Neural cell (in vitro differentiated cells): ENCODE data around the gene MRPL11. TPM values are rescaled to one million over a fixed set of nuclear protein-coding genes. Genes with fewer than 3 reads are reported as not detected.
A peak's percentile ranks its signal among the peaks of the same experiment; 100 is the strongest.

Experiments
- H2AFZ ChIP-seq: fragments of 200-600, 300-800 bp; sonication (generic), shearing (Covaris generic); 2 replicates; pipeline ENCODE4 v1.6.0; 2014; ENCODE audit warnings: low read depth, mild to moderate bottlenecking, antibody characterized with exemption, low read length, moderate library complexity
- H3F3A ChIP-seq: fragments of 200-600 bp; shearing (Covaris generic); 2 replicates; pipeline ENCODE4 v1.6.1; 2016; ENCODE audit warnings: mild to moderate bottlenecking, moderate library complexity, mixed read lengths, antibody characterized with exemption, low read length; ENCODE audit not compliant: insufficient read depth, poor library complexity, severe bottlenecking
- H3K27ac ChIP-seq: fragments of 200-600, 300-800 bp; sonication (generic), shearing (Covaris generic); 2 replicates; pipeline ENCODE4 v1.5.1; 2014; ENCODE audit warnings: mild to moderate bottlenecking, low read length, moderate library complexity
- H3K27me3 ChIP-seq: fragments of 300-800, 200-600 bp; sonication (generic), shearing (Covaris generic); 2 replicates; pipeline ENCODE4 v1.6.0; 2014; ENCODE audit warnings: mild to moderate bottlenecking, low read depth, low read length, moderate library complexity; ENCODE audit not compliant: insufficient read depth
- H3K36me3 ChIP-seq: fragments of 300-800, 200-600 bp; sonication (generic), shearing (Covaris generic); 2 replicates; pipeline ENCODE4 v1.5.1; 2014; ENCODE audit warnings: mild to moderate bottlenecking, antibody characterized with exemption, low read length, moderate library complexity; ENCODE audit not compliant: insufficient read depth
- H3K4me2 ChIP-seq: fragments of 300-800, 200-600 bp; sonication (generic), shearing (Covaris generic); 2 replicates; pipeline ENCODE4 v1.6.0; 2014; ENCODE audit warnings: mild to moderate bottlenecking, low read length
- H3K4me3 ChIP-seq: fragments of 300-800, 200-600 bp; sonication (generic), shearing (Covaris generic); 2 replicates; pipeline ENCODE4 v1.5.1; 2014; ENCODE audit warnings: mild to moderate bottlenecking, low read length, moderate library complexity
- H3K79me2 ChIP-seq: fragments of 200-600 bp; shearing (Covaris generic); replicated peaks from 2 replicates; pipeline ENCODE4 v1.6.0; 2014; ENCODE audit warnings: mild to moderate bottlenecking, low read length, moderate library complexity; ENCODE audit not compliant: insufficient read depth
- H3K9ac ChIP-seq: fragments of 300-800, 200-600 bp; sonication (generic), shearing (Covaris generic); 2 replicates; pipeline ENCODE4 v1.6.1; 2016; ENCODE audit warnings: mild to moderate bottlenecking, low read length, mixed read lengths
- H3K9me2 ChIP-seq: fragments of 200-600 bp; shearing (Covaris generic); 2 replicates; pipeline ENCODE4 v1.6.1; 2016; ENCODE audit warnings: mild to moderate bottlenecking, low read length, mixed read lengths; ENCODE audit not compliant: insufficient read depth
- H3K9me3 ChIP-seq: fragments of 200-600, 300-800 bp; sonication (generic), shearing (Covaris generic); 2 replicates; pipeline ENCODE4 v1.6.1; 2016; ENCODE audit warnings: mild to moderate bottlenecking, mixed run types, low read length, moderate library complexity, mixed read lengths
- H4K20me1 ChIP-seq: fragments of 200-600 bp; shearing (Covaris generic); 2 replicates; pipeline ENCODE4 v1.6.1; 2016; ENCODE audit warnings: mild to moderate bottlenecking, mixed run types; ENCODE audit not compliant: insufficient read depth
- EP300 ChIP-seq: fragments of 450-650 bp; conservative IDR thresholded peaks from 2 replicates; pipeline ENCODE4 v1.6.1; 2014; ENCODE audit warnings: antibody characterized with exemption, mild to moderate bottlenecking, moderate library complexity; ENCODE audit not compliant: poor library complexity, severe bottlenecking
- EZH2 ChIP-seq: fragments of 200-600, 300-800 bp; shearing (Covaris generic), sonication (generic); IDR thresholded peaks from 2 replicates; pipeline ENCODE4 v1.6.1; 2014; ENCODE audit warnings: antibody characterized with exemption, low read length, borderline replicate concordance, mild to moderate bottlenecking; ENCODE audit not compliant: insufficient read depth, poor library complexity, severe bottlenecking
- MXI1 ChIP-seq: fragments of 450-650 bp; conservative IDR thresholded peaks from 2 replicates; pipeline ENCODE4 v1.6.1; 2014; ENCODE audit warnings: antibody characterized with exemption, mild to moderate bottlenecking; ENCODE audit not compliant: poor library complexity, severe bottlenecking
- POLR2AphosphoS5 ChIP-seq: IDR thresholded peaks from 2 replicates; pipeline ENCODE4 v1.6.1; 2012
- RAD21 ChIP-seq: fragments of 450-650 bp; conservative IDR thresholded peaks from 2 replicates; pipeline ENCODE4 v1.6.1; 2014; ENCODE audit warnings: antibody characterized with exemption, mild to moderate bottlenecking, moderate library complexity
- SMC3 ChIP-seq: fragments of 450-650 bp; conservative IDR thresholded peaks from 2 replicates; pipeline ENCODE4 v1.6.1; 2014; ENCODE audit warnings: antibody characterized with exemption, mild to moderate bottlenecking, moderate library complexity; ENCODE audit not compliant: poor library complexity
- TAF1 ChIP-seq: IDR thresholded peaks from 2 replicates; pipeline ENCODE4 v1.6.1; 2012; ENCODE audit warnings: low read depth
- polyA plus RNA-seq: library from polyadenylated mRNA; depleted of rRNA; stranded (reverse); fragments of >200 nt; gene quantifications from 2 replicates; pipeline ENCODE4 v1.2.3, GENCODE V29; 2014
- TF ChIP-seq, protein P1 (sequence below): fragments of 450-650 bp; IDR thresholded peaks from 2 replicates; pipeline ENCODE4 v1.5.1; 2014; ENCODE audit warnings: antibody characterized with exemption, mild to moderate bottlenecking, moderate library complexity; ENCODE audit not compliant: poor library complexity, severe bottlenecking
- TF ChIP-seq, protein P2 (sequence below): IDR thresholded peaks from 2 replicates; pipeline ENCODE4 v1.6.1; 2012; ENCODE audit warnings: borderline replicate concordance

The MRPL11 gene
- polyA plus RNA-seq, 1 donor from 2014 or later, result 50.9 TPM

DNA sequence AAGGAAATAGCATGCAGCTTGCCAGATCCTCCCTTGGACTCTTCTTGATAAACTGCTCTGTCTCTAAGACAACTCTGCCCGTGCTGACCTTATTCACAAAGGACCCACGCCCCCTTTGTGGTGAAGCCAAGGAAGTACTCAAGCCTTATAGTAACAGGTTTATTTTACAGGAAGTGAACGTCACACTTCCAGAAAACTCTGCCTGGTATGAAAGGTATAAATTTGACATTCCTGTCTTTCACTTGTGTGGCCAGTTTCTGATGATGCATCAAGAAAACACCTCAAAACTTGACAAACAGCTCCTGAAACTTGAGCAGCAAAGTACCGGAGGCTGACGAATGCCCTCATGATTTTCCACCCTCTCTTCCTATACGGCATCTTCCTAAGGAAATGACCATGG lies 15.6 kb upstream of the MRPL11 start:
- Histone ChIP-seq H3K27me3 (no peaks in the 10 kb centered on the region), H3K9ac (no peak overlapping the region), H3K9me3 (no peaks in the 10 kb centered on the region), H3K9me2 (no peaks in the 10 kb centered on the region), H3K4me3 (peak overlapping the region; percentile 27), H2AFZ (no peak overlapping the region), H3K36me3 (no peaks in the 10 kb centered on the region), H3K27ac (no peak overlapping the region), H4K20me1 (no peaks in the 10 kb centered on the region), H3K79me2 (no peaks in the 10 kb centered on the region), H3F3A (no peaks in the 10 kb centered on the region), H3K4me2 (no peak overlapping the region)
- no peak for TF ChIP-seq POLR2AphosphoS5
- TF ChIP-seq MXI1, result no peak
- no peak for TF ChIP-seq EZH2
- TF ChIP-seq TAF1, result no peak
- no peak for TF ChIP-seq RAD21
- TF ChIP-seq, protein P1, sequence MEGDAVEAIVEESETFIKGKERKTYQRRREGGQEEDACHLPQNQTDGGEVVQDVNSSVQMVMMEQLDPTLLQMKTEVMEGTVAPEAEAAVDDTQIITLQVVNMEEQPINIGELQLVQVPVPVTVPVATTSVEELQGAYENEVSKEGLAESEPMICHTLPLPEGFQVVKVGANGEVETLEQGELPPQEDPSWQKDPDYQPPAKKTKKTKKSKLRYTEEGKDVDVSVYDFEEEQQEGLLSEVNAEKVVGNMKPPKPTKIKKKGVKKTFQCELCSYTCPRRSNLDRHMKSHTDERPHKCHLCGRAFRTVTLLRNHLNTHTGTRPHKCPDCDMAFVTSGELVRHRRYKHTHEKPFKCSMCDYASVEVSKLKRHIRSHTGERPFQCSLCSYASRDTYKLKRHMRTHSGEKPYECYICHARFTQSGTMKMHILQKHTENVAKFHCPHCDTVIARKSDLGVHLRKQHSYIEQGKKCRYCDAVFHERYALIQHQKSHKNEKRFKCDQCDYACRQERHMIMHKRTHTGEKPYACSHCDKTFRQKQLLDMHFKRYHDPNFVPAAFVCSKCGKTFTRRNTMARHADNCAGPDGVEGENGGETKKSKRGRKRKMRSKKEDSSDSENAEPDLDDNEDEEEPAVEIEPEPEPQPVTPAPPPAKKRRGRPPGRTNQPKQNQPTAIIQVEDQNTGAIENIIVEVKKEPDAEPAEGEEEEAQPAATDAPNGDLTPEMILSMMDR, result no peak
- TF ChIP-seq EP300, result no peak
- TF ChIP-seq SMC3, result no peak
- TF ChIP-seq, protein P2, sequence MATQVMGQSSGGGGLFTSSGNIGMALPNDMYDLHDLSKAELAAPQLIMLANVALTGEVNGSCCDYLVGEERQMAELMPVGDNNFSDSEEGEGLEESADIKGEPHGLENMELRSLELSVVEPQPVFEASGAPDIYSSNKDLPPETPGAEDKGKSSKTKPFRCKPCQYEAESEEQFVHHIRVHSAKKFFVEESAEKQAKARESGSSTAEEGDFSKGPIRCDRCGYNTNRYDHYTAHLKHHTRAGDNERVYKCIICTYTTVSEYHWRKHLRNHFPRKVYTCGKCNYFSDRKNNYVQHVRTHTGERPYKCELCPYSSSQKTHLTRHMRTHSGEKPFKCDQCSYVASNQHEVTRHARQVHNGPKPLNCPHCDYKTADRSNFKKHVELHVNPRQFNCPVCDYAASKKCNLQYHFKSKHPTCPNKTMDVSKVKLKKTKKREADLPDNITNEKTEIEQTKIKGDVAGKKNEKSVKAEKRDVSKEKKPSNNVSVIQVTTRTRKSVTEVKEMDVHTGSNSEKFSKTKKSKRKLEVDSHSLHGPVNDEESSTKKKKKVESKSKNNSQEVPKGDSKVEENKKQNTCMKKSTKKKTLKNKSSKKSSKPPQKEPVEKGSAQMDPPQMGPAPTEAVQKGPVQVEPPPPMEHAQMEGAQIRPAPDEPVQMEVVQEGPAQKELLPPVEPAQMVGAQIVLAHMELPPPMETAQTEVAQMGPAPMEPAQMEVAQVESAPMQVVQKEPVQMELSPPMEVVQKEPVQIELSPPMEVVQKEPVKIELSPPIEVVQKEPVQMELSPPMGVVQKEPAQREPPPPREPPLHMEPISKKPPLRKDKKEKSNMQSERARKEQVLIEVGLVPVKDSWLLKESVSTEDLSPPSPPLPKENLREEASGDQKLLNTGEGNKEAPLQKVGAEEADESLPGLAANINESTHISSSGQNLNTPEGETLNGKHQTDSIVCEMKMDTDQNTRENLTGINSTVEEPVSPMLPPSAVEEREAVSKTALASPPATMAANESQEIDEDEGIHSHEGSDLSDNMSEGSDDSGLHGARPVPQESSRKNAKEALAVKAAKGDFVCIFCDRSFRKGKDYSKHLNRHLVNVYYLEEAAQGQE, result no peak

DNA sequence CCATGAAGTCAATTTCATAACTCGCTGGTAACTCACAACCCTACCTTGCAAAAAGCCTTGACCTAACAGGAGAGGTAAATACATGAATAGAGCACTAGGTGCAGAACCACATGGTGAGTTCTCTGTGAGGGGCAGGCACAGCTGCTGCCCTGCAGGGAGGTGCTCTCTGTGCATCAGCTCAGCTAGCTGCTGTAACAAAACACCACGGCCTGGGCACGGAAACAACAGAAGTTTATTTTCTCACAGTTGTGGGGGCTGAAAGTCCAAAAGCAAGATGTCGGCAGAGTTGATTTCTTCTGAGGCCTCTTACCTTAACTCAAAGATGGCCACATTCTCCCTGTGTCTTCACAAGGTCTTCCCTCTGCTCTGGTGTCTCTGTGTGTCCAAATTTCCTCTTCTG lies 13.0 kb upstream of the MRPL11 start:
- H3K9me2 ChIP-seq, result no peaks in the 10 kb centered on the region
- H3K79me2 ChIP-seq, result no peaks in the 10 kb centered on the region
- H3F3A ChIP-seq, result no peaks in the 10 kb centered on the region
- H3K4me2 ChIP-seq, result no peak overlapping the region
- no peak overlapping the region for H3K4me3 ChIP-seq
- no peak for TF ChIP-seq EP300
- TF ChIP-seq TAF1, result no peak
- TF ChIP-seq RAD21, result no peak
- no peak for TF ChIP-seq POLR2AphosphoS5
- TF ChIP-seq, protein P2, result no peak
- no peak for TF ChIP-seq MXI1
- TF ChIP-seq, protein P1, result no peak
- TF ChIP-seq EZH2, result no peak
- no peak for TF ChIP-seq SMC3
- H3K27ac ChIP-seq, result no peak overlapping the region
- H3K36me3 ChIP-seq, result no peaks in the 10 kb centered on the region
- no peaks in the 10 kb centered on the region for H3K9me3 ChIP-seq
- H2AFZ ChIP-seq, result no peak overlapping the region
- H3K27me3 ChIP-seq, result no peaks in the 10 kb centered on the region
- H4K20me1 ChIP-seq, result no peaks in the 10 kb centered on the region
- no peak overlapping the region for H3K9ac ChIP-seq
